ENCODE results near the gene RGL3.
"Not testable (repeated sequence)": the region's sequence is repeated elsewhere in the genome, so short reads cannot be mapped to it uniquely, and the experiment has no call there.

The RGL3 gene

GRCh38 chr19:11418549-11419506, at the start of gene RGL3:
TSS of gene RGL3 (minus strand) at chr19:11419314. CDS start at chr19:11419278, 36 bp downstream.
- in situ Hi-C loops (cut with HindIII; ENCODE audit: low sequenced_read_pairs): no loop called here

- in situ Hi-C loops (cut with HindIII; ENCODE audit: low sequenced_read_pairs): not testable (repeated sequence)
These were observed 49.2 kb upstream of the RGL3 start for GRCh38 chr19:11468266-11468845.

- in situ Hi-C loops (cut with HindIII; ENCODE audit: low sequenced_read_pairs): no loop called here
These were observed 46.5 kb upstream of the RGL3 start for GRCh38 chr19:11465600-11465999.

- in situ Hi-C loops (cut with HindIII; ENCODE audit: low sequenced_read_pairs): no loop called here
These were observed 45.5 kb upstream of the RGL3 start for GRCh38 chr19:11464333-11465265.

GRCh38 chr19:11463391-11463790, 44.3 kb upstream of the RGL3 start:
- in situ Hi-C loops (cut with HindIII; ENCODE audit: low sequenced_read_pairs): no loop called here

GRCh38 chr19:11461453-11461852, 42.3 kb upstream of the RGL3 start:
- in situ Hi-C loops (cut with HindIII; ENCODE audit: low sequenced_read_pairs): no loop called here

- in situ Hi-C loops (cut with HindIII; ENCODE audit: low sequenced_read_pairs): no loop called here
These were observed 41.1 kb upstream of the RGL3 start for GRCh38 chr19:11460207-11460606.

GRCh38 chr19:11458912-11459311, 39.8 kb upstream of the RGL3 start:
- in situ Hi-C loops (cut with HindIII; ENCODE audit: low sequenced_read_pairs): not testable (repeated sequence)

GRCh38 chr19:11458236-11458900, 39.3 kb upstream of the RGL3 start:
- in situ Hi-C loops (cut with HindIII; ENCODE audit: low sequenced_read_pairs): no loop called here

- in situ Hi-C loops (cut with HindIII; ENCODE audit: low sequenced_read_pairs): no loop called here
These were observed 38.7 kb upstream of the RGL3 start for GRCh38 chr19:11457831-11458230.

GRCh38 chr19:11457115-11457514, 38.0 kb upstream of the RGL3 start:
- in situ Hi-C loops (cut with HindIII; ENCODE audit: low sequenced_read_pairs): no loop called here

- in situ Hi-C loops (cut with HindIII; ENCODE audit: low sequenced_read_pairs): no loop called here
These were observed 37.5 kb upstream of the RGL3 start for GRCh38 chr19:11456659-11457058.

GRCh38 chr19:11455233-11455554, 36.1 kb upstream of the RGL3 start:
- in situ Hi-C loops (cut with HindIII; ENCODE audit: low sequenced_read_pairs): not testable (repeated sequence)

GRCh38 chr19:11453468-11454341, 34.6 kb upstream of the RGL3 start:
- in situ Hi-C loops (cut with HindIII; ENCODE audit: low sequenced_read_pairs): no loop called here

- in situ Hi-C loops (cut with HindIII; ENCODE audit: low sequenced_read_pairs): no loop called here
These were observed 33.7 kb upstream of the RGL3 start for GRCh38 chr19:11452620-11453310.

GRCh38 chr19:11451871-11452619, 32.9 kb upstream of the RGL3 start:
- in situ Hi-C loops (cut with HindIII; ENCODE audit: low sequenced_read_pairs): no loop called here

GRCh38 chr19:11451327-11451870, 32.3 kb upstream of the RGL3 start:
- in situ Hi-C loops (cut with HindIII; ENCODE audit: low sequenced_read_pairs): no loop called here
